ENCODE measurements around the gene EVI5L. TPM values are rescaled to one million over a fixed set of nuclear protein-coding genes. Genes with fewer than 3 reads are reported as not detected.

The EVI5L gene
- total and polyA plus RNA-seq, 2 donors (not counting 3 experiments of a cell fraction or from before 2014, with no cell fraction given) = 11.9 to 13.5 TPM

DNA sequence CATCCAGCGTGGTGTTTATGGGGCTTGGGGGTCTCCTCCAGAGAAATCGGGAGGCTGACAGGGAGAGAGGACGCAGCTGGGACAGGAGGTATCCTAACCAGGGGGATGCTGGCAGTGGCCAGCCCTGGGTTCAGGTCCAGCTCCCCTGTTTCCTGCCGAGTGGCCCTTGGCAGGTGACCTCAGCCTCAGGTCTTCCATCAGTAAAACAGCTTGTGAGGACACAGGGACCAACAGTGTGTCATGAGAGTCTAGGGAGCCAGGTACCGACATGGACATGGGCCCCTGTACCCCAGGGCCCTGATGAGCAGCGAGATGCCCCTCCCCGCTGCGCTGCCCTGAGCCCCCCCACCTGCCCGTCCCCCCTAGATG is 19.6 kb downstream of the EVI5L start:
- intact Hi-C loops (cut with micrococcal nuclease) = no loop called here
- Histone ChIP-seq H3K27me3 (ENCODE audit: control insufficient read depth in 2 of 2, insufficient read depth in 2 of 2, low read length in 2 of 2) (no peaks in the 10 kb centered on the region), H3K4me1 (ENCODE audit: control insufficient read depth, extremely low read depth, insufficient read depth, low read length) (no peaks in the 10 kb centered on the region), H3K9ac (replicated peaks; ENCODE audit: extremely low read depth, insufficient read depth, low read length) (no peak overlapping the region), H4K20me1 (replicated peaks; ENCODE audit: control insufficient read depth, extremely low read depth, insufficient read depth, low read length) (no peaks in the 10 kb centered on the region), H3K9me1 (replicated peaks; ENCODE audit: control insufficient read depth, extremely low read depth, insufficient read depth, low read length) (no peaks in the 10 kb centered on the region), H3K79me2 (ENCODE audit: control insufficient read depth, insufficient read depth, low read length) (no peaks in the 10 kb centered on the region), H3K36me3 (ENCODE audit: control insufficient read depth in 2 of 2, extremely low read depth in 1 of 2, insufficient read depth in 2 of 2, low read length in 2 of 2) (no peaks in the 10 kb centered on the region), H3K9me3 (replicated peaks; ENCODE audit: control insufficient read depth, insufficient read depth, low read length) (no peaks in the 10 kb centered on the region), H2AFZ (ENCODE audit: low read depth, low read length) (no peak overlapping the region), H3K4me3 (replicated peaks in 1 of 3; ENCODE audit: insufficient read depth in 1 of 3, low read depth in 1 of 3, low read length in 3 of 3) (no peak overlapping the region), H3K4me2 (ENCODE audit: insufficient read depth, low read length) (no peak overlapping the region), H3K27ac (ENCODE audit: insufficient read depth, low read depth, low read length) (no peak overlapping the region)
- FAIRE-seq = no peak
- POLR2A ChIA-PET = no interaction called here
- BruUV-seq (replicated peaks) = no TSS peak
- no peak for DNase-seq (ENCODE audit: low read depth, low spot score)
- CTCF ChIA-PET = no interaction called here
- TF ChIP-seq MYC (IDR thresholded peaks at IDR 0.05; ENCODE audit: low read depth, low read length) = no peak
- no peak for TF ChIP-seq FOS (IDR thresholded peaks at IDR 0.05; ENCODE audit: borderline replicate concordance, insufficient read depth, low read length)
- TF ChIP-seq, protein P1, sequence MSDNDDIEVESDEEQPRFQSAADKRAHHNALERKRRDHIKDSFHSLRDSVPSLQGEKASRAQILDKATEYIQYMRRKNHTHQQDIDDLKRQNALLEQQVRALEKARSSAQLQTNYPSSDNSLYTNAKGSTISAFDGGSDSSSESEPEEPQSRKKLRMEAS (IDR thresholded peaks at IDR 0.05; ENCODE audit: insufficient read depth, insufficient read length) = no peak
- TF ChIP-seq, protein P2, sequence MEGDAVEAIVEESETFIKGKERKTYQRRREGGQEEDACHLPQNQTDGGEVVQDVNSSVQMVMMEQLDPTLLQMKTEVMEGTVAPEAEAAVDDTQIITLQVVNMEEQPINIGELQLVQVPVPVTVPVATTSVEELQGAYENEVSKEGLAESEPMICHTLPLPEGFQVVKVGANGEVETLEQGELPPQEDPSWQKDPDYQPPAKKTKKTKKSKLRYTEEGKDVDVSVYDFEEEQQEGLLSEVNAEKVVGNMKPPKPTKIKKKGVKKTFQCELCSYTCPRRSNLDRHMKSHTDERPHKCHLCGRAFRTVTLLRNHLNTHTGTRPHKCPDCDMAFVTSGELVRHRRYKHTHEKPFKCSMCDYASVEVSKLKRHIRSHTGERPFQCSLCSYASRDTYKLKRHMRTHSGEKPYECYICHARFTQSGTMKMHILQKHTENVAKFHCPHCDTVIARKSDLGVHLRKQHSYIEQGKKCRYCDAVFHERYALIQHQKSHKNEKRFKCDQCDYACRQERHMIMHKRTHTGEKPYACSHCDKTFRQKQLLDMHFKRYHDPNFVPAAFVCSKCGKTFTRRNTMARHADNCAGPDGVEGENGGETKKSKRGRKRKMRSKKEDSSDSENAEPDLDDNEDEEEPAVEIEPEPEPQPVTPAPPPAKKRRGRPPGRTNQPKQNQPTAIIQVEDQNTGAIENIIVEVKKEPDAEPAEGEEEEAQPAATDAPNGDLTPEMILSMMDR (IDR thresholded peaks at IDR 0.05; ENCODE audit: extremely low read depth in 1 of 2, insufficient read depth in 1 of 2, low read depth in 1 of 2, low read length in 2 of 2) = no peak
- no peak for TF ChIP-seq EZH2 (IDR thresholded peaks at IDR 0.05; ENCODE audit: borderline replicate concordance, low read depth, low read length, severe bottlenecking)
- no peak for TF ChIP-seq POLR2AphosphoS5 (IDR thresholded peaks at IDR 0.05; ENCODE audit: insufficient read depth, low read depth, low read length)
- TF ChIP-seq POLR2A (IDR thresholded peaks at IDR 0.05; ENCODE audit: low read depth, low read length) = no peak
- TF ChIP-seq JUN (IDR thresholded peaks at IDR 0.05; ENCODE audit: borderline replicate concordance, insufficient read depth, insufficient read length, low read depth) = no peak
- dilution Hi-C loops (cut with MboI; ENCODE audit: extremely low pct_ligation_motif_present, low sequenced_read_pairs) = no loop called here

All from endothelial cell of umbilical vein (primary cell).